GM21381 (cell line): ENCODE results near the gene YPEL1.

ENCODE experiments used
- ATAC-seq: cut with Tn5 transposase; IDR thresholded peaks from one replicate; pipeline ENCODE4 v1.9.1; 2021; ENCODE audit warnings: mild to moderate bottlenecking, moderate library complexity; ENCODE audit not compliant: unreplicated experiment

YPEL1 gene

GRCh38 chr22:21660904-21661303, 74.7 kb downstream of the YPEL1 start:
- no peak for ATAC-seq

DNA sequence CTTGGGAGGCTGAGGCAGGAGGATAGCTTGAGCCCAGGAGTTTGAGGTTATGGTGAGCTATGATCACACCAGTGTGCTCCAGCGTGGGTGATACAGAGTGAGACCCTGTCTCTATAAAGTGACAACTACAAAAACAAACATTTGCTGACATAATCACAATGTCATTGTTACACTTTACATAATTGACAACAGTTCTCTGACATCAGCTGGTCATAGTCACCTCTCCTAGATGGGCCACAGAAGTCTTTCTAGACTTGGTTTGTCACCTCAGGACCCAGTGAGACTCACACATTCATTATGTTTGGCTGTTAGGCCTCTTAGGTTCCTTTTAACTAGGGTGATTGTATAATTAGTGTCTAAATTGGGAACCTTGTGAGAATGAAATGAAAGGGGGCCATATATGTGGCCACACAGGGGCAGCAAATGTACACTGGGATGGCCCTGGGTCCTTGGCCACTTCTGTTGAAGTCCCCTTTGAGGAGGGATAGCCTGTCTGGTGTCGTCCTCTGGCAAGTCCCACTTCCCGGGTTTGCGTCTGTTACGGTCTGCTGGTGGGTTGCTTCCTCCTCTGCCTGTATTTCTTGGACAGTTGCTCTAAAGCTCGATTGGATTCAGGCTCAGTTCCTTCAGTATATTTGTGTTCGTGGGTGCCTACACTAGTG, 75.6 kb downstream of the YPEL1 start:
- ATAC-seq: no peak

DNA sequence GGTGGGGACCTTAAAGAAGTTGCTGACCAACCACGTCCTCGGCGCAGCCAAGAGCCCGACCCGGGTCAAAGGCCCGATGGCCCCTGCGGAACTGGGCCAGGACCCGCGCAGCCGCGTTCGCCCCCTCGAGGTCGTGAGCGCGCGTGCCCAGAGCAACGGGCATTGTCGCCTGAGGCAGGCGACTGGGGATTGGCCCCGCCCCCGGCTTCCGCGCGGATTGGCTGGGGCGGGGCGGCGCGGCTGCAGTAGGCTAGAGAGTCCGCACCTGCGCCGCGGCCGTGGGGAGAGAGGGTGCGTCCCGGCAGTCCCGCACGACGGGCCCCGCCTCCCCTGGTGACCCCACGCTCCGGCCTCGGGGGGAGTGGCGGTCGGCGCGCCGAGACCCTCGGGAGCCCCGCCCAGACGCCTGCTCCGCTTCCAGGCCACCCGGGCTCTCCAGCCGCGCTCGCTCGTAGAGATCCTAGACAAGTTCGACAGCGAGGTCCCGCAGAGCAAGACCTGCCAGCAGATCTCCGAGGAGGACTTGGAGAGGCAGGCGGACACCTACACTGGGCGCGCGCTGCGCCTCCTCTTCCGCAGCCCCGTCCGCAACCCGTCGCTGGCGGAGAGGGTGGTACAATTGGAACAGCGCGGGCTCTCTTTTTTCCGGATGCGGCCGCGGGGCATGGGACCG, 78.1 kb downstream of the YPEL1 start:
- peak; percentile 71 for ATAC-seq

GRCh38 chr22:21657020-21657359, 78.6 kb downstream of the YPEL1 start:
- no peak for ATAC-seq

- ATAC-seq: no peak
These were observed 82.7 kb downstream of the YPEL1 start for GRCh38 chr22:21652547-21653545.

GRCh38 chr22:21652010-21652546, 83.5 kb downstream of the YPEL1 start:
- peak; percentile 83 for ATAC-seq

- peak; percentile 21 for ATAC-seq
These were observed 84.0 kb downstream of the YPEL1 start for GRCh38 chr22:21651521-21652009.

- peak; percentile 3 for ATAC-seq
These were observed 84.6 kb downstream of the YPEL1 start for GRCh38 chr22:21650823-21651520.

GRCh38 chr22:21650280-21650679, 85.3 kb downstream of the YPEL1 start:
- ATAC-seq: no peak
